Activated CD4-positive, alpha-beta T cell treated with anti-CD3 and anti-CD28 coated beads for 4 hours (primary cell): Measurements from ENCODE around the gene CNOT3.
"Not testable (repeated sequence)": the region's sequence is repeated elsewhere in the genome, so short reads cannot be mapped to it uniquely, and the experiment has no call there.

Experiments
- DNase-seq, 2 donors: peaks; one replicate each; pipeline ENCODE4 v3.0.0-alpha.2; 2020

Gene CNOT3

DNA sequence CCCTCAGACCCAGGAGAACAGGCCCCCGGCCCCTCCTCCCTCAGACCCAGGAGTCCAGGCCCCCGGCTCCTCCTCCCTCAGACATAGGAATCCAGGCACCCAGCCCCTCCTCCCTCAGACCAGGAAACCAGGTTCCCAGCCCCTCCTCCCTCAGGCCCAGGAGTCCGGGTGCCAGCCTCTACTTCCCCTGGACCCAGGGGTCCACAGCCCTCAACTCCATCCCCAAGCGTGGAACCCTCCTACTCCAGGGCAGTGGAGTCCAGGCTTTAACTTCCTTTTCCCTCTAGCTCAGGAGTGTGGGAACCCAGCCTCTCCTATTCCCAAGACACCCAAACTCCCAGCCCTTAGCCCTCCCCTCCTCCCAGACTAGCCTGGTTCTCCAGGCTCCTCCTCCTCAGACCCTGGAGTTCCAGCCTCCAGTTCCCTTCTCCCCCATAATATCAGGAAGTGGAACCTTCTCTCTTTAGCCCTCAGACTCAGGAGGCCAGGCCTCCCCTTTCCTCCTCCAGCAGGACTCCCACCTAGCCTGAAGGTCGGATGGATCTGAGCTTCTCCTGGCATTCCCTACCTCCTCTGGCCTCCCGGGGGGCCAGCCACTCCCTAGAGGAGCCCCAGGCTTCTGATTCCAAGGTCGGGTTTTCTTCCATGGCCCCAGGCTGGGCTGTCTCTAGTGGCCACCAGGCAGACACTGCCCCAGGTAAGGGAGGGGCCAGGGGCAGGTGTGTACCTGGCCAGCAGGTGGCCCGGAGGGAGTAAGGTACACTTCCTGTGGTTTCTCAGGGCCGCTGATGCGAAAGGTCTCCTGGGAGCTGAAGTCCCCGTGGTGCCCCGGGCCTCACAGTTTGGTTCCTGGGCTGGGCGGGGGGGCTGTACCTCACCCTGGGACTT is 35.2 kb downstream of the CNOT3 start, which contains the start of gene TMC4:
Gene TMC4, minus strand, starts transcription at position 690 of the 888 bp plus-strand sequence. Its CDS starts 43 bp downstream, at position 647.
- DNase-seq = no peak

GRCh38 chr19:54173359-54173699 is 35.8 kb downstream of the CNOT3 start:
- DNase-seq = no peak

DNA sequence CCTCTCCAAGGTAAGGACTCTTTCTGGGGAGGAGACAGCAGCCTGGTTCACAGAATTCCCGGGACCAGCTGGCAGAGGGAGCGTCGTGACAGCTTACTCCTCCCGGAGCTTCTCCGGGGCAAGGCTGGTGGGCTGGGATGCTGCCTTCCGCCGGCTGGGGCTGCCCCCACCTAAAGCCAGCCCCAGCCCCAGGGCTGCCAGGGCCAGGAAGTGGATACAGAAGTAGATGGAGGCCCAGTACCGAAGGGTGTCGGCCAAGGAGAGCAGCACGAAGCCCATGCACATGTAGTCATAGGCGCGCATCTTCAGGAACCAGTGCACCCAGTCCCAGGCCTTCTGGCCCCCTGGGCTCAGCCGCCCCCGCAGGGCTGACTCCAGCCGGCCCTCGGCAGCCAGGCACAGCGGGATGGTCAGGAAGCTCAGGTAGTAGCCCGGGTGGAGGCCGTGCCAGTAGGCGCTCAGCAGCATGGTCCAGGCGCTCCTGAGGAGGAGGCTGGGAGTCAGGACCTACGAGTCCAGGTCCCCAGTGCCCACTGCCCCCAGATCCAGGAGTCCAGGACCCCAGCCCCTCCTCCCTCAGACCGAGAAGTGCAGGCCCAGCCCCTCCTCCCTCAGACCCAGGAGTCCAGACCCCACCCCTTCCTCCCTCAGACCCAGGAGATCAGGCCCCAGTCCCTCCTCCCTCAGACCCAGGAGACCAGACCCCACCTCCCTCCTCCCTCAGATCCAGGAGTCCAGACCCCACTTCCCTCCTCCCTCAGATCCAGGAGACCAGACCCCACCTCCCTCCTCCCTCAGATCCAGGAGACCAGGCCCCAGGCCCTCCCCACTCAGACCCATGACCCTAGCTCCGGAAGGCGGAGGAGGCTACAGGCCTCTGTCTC is 36.6 kb downstream of the CNOT3 start:
- DNase-seq = no peak

- no peak for DNase-seq
Measured at GRCh38 chr19:54178581-54179261, 41.2 kb downstream of the CNOT3 start.

DNA sequence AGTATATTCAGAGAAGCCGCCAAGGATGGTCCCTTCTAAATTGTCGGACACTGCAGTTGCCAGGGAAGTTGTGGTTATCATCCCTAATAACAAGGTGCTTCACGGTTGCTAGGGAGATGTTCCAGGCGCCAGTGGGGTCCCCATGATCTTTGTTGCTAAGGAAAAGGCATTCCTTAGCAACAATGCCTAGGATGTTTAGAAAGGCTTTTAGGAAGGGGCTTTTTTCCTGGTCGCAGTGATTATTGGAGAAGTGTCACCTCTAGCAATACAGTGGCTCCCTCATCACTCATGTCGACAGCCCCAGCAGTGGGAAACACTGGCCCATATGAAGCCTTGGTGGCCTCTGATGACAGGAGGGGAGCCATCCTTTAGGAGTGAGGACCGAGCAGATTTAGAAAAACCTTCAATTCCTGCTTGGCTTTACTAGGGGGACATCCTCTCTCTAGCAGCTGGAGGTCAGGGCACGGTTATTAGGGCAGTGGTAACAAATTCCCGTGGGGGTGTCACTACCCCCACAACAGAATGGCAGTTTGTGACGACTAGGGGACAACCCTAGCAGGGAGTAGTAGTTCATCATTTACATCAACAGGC is 41.8 kb downstream of the CNOT3 start:
- no peak for DNase-seq

DNA sequence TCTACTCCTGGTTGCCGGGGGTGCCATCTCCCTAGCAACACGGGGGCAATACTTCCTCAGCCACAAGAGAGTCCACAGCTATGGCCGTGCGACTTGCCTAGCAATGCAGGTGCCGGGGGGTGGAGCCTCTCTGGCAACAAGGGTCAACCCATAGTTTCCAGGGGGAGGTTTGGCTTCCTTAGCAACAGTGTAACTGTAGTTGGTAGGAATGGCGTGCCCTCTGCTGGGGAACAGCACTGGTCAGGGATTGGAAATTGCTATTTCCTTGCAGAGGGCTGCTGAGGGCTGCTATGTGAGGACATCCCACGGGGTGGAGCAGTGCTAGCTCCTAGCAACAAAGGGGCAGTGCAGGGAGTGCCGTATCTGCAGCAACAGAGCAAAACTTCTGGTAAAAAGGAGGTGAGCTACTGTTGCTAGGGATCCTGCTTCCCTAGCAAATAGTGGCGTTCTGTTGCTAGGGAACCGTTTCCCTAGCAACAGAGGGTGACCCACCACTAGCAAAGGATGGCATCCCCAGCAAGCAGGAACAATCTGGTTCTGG is 42.4 kb downstream of the CNOT3 start:
- DNase-seq = no peak

GRCh38 chr19:54180691-54181091 is 43.1 kb downstream of the CNOT3 start:
- no peak for DNase-seq

DNA sequence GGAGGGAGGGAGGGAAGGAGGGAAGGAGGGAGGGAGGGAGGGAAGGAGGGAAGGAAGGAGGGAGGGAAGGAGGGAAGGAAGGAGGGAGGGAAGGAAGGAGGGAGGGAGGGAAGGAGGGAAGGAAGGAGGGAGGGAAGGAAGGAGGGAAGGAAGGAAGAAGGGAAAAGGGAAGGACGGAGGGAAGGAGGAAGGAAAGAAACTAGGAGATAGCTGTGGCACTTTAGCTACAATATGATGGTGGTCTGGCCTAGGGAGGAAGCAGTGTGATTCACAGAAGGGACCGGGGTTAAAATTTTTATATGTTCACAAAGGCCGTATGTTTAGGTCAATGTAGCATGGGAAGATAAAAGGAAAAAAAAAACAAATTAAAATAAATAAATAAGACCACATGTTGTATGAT is 44.3 kb downstream of the CNOT3 start:
- not testable (repeated sequence) for DNase-seq

DNA sequence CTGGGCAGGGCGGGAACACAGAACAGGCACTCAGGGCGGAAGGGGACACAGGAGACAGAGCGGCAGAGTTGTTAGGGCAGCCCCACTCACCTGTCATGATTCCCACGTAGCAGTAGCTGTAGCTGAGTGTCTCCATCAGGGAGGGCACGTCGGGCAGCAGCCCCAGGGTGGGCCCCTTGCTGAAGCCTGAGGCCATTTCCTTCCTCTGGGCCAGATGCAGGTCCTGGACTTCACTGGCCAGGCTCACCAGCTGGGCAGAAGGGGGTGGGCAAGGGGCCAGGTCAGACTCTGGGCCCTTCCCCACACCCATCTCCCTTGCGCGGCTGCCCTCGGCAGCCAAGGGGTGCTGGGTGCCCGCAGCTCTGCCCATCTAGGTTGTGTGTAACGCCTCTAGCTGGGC is 45.9 kb downstream of the CNOT3 start:
- no peak for DNase-seq

DNA sequence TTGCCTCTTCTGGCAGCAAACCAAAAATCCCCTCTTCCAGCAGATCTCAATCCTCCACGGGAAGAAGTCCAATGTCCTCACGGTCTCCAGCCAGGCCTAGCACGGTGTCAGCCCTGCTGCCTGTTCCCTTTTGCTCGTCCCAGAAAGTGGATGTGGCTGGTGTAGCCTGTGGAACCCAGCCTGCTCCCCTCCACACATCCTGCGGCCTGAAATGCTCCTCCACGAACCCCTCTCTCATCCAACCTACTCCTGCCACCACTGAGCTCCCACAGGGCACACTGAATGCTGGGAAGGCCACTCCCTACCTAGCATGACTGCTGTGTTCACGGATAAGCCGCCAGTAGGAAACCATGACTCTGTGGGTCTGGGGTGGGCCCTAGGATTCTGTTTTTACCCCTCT is 48.8 kb downstream of the CNOT3 start:
- DNase-seq = no peak

- DNase-seq = no peak
Measured at GRCh38 chr19:54186934-54187381, 49.4 kb downstream of the CNOT3 start.

DNA sequence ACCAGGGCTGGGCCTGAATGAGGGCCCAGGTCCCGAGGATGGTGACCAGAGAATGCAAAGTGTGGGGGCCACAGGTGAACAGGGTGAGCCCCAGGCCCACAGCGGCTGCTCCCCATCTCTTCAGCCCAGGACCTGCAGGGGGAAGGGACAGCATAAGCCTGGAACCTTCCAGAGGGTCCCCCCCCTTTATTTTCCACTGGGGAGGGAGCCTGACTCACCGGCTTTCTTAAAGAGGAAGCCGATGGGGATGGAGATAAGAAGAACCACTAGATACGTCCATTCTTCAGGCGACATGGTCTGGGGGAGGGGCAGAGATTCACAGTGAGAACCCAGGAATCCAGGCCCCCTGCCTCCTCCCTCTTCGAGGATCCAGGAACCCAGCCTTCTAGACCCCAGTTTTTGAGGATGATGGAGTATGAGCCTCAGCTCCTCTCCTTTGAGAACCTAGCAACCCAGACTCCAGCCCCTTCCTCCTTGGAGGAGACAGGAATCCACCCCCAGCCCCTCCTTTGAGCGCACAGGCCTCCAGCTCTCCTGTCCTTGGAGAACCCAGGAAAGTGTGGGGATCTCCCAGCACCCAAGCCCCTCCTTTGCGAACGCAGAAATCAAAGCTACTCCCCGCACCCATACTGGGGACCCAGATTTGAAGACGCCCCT is 50.8 kb downstream of the CNOT3 start:
- DNase-seq = peak; percentile 63 to 70

- peak in 1 of 2 donors; percentile 52 for DNase-seq
Measured at GRCh38 chr19:54189145-54189734, 51.7 kb downstream of the CNOT3 start, which contains the start of gene MBOAT7. TSS of gene MBOAT7 (minus strand) at chr19:54189580. CDS start at chr19:54188508, 1,072 bp downstream.

DNA sequence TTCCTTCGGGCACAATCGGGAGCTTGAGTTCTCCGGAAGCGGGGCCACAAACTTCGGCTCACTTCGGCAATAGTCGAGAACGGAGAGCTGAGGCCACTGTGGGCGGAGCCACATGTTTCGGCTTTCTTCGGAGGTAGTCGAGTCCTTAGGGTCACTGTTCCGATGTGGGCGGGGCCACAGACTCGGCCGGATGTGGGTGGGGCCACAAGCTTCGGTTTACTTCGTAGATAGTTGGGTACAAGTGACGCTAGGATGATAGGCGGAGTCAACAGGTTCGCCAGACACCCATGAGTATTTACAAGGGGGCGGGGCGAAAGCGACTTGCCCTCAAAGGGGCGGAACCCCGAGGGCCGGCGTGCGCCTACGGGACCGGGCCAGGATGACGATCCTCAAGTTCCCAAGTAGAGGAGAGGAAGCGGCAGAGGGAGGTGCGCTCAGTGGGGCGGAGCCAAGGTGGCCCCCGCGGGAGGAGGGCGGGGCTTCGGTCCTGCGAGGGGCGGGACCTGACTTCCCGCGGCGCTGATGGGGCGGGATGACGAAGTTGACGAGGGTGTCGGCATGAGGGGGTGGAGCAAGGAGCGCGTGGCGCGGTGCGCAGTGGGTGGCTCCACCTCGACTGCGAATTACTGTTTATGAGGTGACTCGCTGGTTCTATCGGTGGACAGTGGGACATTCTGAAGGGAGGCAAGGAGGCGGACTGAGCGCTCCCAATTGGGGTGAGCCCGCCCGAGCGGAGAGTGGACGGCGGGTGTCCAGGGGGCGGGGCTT is 52.4 kb downstream of the CNOT3 start:
- DNase-seq = peak; percentile 100

DNA sequence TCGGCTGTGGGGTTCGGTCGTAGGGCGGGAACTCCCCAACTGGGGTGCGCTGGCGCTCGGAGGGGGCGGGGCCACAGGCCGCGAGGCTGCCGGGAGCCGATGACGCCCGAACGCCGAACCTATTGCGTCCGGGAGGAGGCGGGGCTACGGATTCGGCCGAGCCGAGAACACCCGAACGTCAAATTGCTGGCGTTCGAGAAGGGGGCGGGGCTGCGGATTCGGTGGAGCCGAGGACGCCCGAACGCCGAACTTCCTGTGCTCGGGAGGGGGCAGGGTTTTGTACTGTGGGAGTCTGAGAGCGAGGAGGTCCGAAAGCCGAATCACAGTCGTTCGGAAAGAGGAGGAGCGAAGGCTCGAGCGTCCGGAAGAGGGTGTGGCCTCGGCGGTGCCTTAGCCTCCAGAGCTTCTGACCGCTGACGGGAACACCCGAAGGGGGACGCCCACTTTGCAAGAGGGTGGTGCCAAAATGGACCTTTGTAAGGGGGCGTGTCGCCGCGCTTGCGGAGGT is 53.0 kb downstream of the CNOT3 start:
- peak; percentile 100 for DNase-seq

DNA sequence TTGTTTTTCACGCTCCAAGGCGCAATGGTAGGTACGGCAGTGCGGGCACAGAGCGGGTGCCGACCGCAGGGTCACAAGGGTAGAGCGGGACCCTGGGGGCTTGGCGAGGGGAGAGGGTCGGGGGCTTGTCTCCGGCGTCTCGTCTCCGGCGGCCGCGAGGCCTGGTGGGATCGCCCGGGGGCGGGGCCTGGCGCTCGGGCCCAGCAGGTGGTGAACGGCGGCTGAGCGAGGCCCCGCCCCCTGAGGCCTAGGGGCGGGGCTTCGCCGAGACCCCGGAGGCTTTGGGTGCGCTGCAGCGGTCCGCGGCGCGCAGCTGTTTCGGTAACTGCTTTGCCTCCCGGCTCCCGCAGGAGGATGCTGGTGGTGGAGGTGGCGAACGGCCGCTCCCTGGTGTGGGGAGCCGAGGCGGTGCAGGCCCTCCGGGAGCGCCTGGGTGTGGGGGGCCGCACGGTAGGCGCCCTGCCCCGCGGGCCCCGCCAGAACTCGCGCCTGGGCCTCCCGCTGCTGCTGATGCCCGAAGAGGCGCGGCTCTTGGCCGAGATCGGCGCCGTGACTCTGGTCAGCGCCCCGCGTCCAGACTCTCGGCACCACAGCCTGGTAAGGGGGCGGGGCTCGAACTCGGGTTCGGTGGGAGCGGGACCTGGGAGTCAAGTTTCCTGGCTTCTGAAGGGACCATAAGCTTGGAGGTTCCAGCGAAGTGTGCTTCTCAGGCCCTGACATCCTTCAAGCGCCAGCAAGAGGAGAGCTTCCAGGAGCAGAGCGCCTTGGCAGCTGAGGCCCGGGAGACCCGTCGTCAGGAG is 53.6 kb downstream of the CNOT3 start, which contains the start of gene TSEN34:
Gene TSEN34, plus strand, starts transcription at position 298 of the 800 bp plus-strand sequence. Its CDS starts 57 bp downstream, at position 355.
- DNase-seq = peak; percentile 31 to 89

DNA sequence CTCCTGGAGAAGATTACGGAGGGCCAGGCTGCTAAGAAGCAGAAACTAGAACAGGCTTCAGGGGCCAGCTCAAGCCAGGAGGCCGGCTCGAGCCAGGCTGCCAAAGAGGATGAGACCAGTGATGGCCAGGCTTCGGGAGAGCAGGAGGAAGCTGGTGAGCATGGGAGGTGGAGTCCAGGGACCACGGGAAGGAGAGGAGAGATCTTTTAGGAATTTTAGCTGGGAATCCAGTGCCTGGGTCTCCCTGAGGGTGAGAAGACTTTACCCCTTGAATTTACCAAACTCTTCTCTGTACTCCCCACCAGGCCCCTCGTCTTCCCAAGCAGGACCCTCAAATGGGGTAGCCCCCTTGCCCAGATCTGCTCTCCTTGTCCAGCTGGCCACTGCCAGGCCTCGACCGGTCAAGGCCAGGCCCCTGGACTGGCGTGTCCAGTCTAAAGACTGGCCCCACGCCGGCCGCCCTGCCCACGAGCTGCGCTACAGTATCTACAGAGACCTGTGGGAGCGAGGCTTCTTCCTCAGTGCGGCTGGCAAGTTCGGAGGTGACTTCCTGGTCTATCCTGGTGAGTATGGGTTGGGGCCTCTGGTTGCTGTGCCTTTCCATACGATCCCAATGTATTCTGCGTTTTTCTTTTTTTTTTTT is 54.4 kb downstream of the CNOT3 start:
- DNase-seq = no peak

DNA sequence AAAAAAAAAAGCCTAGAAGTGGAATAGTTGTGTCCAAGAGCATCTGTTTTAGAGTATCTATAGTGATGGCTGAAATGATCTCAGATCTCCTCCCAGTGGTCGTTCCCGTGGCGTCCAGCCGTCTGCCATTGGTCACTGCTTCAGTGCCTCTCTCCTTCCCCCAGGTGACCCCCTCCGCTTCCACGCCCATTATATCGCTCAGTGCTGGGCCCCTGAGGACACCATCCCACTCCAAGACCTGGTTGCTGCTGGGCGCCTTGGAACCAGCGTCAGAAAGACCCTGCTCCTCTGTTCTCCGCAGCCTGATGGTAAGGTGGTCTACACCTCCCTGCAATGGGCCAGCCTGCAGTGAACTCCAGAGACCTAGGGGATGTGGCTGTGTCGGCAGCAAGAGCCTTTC is 55.4 kb downstream of the CNOT3 start:
- DNase-seq = no peak

- not testable (repeated sequence) for DNase-seq
Measured at GRCh38 chr19:54194463-54194862, 56.9 kb downstream of the CNOT3 start.
